Neuronal stem cell (in vitro differentiated cells): ENCODE data around the gene SKIDA1.

ENCODE experiments used
- DNase-seq: peaks from one replicate; pipeline ENCODE4 v3.0.0-alpha.2; 2013; ENCODE audit warnings: low spot score
- H2AFZ ChIP-seq: one replicate; pipeline ENCODE4 v1.6.1; 2013; ENCODE audit warnings: mild to moderate bottlenecking, low read length, inconsistent platforms
- H2AK5ac ChIP-seq: 2 replicates; pipeline ENCODE4 v1.6.1; 2013; ENCODE audit warnings: low read depth, mild to moderate bottlenecking, inconsistent platforms, low read length, moderate library complexity, mixed read lengths
- H2BK120ac ChIP-seq: 2 replicates; pipeline ENCODE4 v1.6.1; 2013; ENCODE audit warnings: low read depth, mild to moderate bottlenecking, inconsistent platforms, low read length, moderate library complexity, mixed read lengths
- H2BK12ac ChIP-seq: one replicate; pipeline ENCODE4 v1.6.1; 2013; ENCODE audit warnings: low read length, inconsistent platforms
- H2BK15ac ChIP-seq: 2 replicates; pipeline ENCODE4 v1.6.1; 2013; ENCODE audit warnings: mild to moderate bottlenecking, low read length, inconsistent platforms, mixed read lengths
- H2BK5ac ChIP-seq: one replicate; pipeline ENCODE4 v1.6.1; 2013; ENCODE audit warnings: inconsistent platforms, mild to moderate bottlenecking, low read length, moderate library complexity
- H3K14ac ChIP-seq: one replicate; pipeline ENCODE4 v1.6.1; 2013; ENCODE audit warnings: low read length, inconsistent platforms
- H3K18ac ChIP-seq: 2 replicates; pipeline ENCODE4 v1.6.1; 2013; ENCODE audit warnings: low read length, inconsistent platforms
- H3K23ac ChIP-seq: 2 replicates; pipeline ENCODE4 v1.6.1; 2013; ENCODE audit warnings: low read depth, mild to moderate bottlenecking, mixed read lengths, low read length, inconsistent platforms; ENCODE audit not compliant: poor library complexity
- H3K27ac ChIP-seq: replicated peaks from 3 replicates; pipeline ENCODE4 v1.5.1; 2013; ENCODE audit warnings: low read length, inconsistent platforms
- H3K27me3 ChIP-seq, 3 experiments: 2 replicates each; pipeline ENCODE4 v1.6.1; 2013; ENCODE audit warnings: low read length in 3 of 3, mild to moderate bottlenecking in 2 of 3, inconsistent platforms in 1 of 3, low read depth in 1 of 3, mixed read lengths in 1 of 3, moderate library complexity in 1 of 3; ENCODE audit not compliant: control insufficient read depth in 3 of 3, insufficient read depth in 3 of 3
- H3K36me3 ChIP-seq, 2 donors: replicated peaks in 1 of 2; 2 replicates each; pipeline ENCODE4 v1.6.1; 2013; ENCODE audit warnings: low read length in 2 of 2; ENCODE audit not compliant: control insufficient read depth in 2 of 2, insufficient read depth in 2 of 2
- H3K4ac ChIP-seq: 2 replicates; pipeline ENCODE4 v1.6.1; 2013; ENCODE audit warnings: inconsistent platforms, mild to moderate bottlenecking, low read length, moderate library complexity
- H3K4me1 ChIP-seq, 2 donors: 1 replicate in 1 of 2; 2 replicates in 1 of 2; pipeline ENCODE4 v1.6.1; 2013; ENCODE audit warnings: low read length in 2 of 2, low read depth in 1 of 2; ENCODE audit not compliant: control insufficient read depth in 2 of 2, insufficient read depth in 1 of 2
- H3K4me2 ChIP-seq: one replicate; pipeline ENCODE4 v1.6.1; 2013; ENCODE audit warnings: mild to moderate bottlenecking, low read length, inconsistent platforms; ENCODE audit not compliant: insufficient read depth, poor library complexity, severe bottlenecking
- H3K4me3 ChIP-seq, 2 donors: 2 replicates each; pipeline ENCODE4 v1.5.1; 2013; ENCODE audit warnings: low read length in 2 of 2, mild to moderate bottlenecking in 2 of 2, inconsistent platforms in 1 of 2, moderate library complexity in 1 of 2
- H3K79me1 ChIP-seq: one replicate; pipeline ENCODE4 v1.6.1; 2013; ENCODE audit warnings: low read depth, mild to moderate bottlenecking, inconsistent platforms, low read length, moderate library complexity
- H3K9ac ChIP-seq: one replicate; pipeline ENCODE4 v1.6.1; 2013; ENCODE audit warnings: mild to moderate bottlenecking, low read depth, low read length, inconsistent platforms; ENCODE audit not compliant: poor library complexity
- H3K9me3 ChIP-seq, 2 donors: replicated peaks in 1 of 2; 2 replicates each; pipeline versions ENCODE3 to v1.6.1; 2013; ENCODE audit warnings: low read length in 2 of 2, mild to moderate bottlenecking in 2 of 2, inconsistent platforms in 1 of 2, low read depth in 1 of 2, mixed read lengths in 1 of 2, moderate library complexity in 1 of 2; ENCODE audit not compliant: control insufficient read depth in 2 of 2, insufficient read depth in 1 of 2
- H4K8ac ChIP-seq: one replicate; pipeline ENCODE4 v1.6.1; 2013; ENCODE audit warnings: low read depth, mild to moderate bottlenecking, inconsistent platforms, low read length, moderate library complexity
- H4K91ac ChIP-seq: one replicate; pipeline ENCODE4 v1.6.1; 2013; ENCODE audit warnings: low read length, low read depth, mild to moderate bottlenecking, inconsistent platforms; ENCODE audit not compliant: poor library complexity
- WGBS, 2 donors: extraction: QIAGEN DNeasy Blood & Tissue Kit; methylation state at CpG; one replicate each; pipeline ENCODE4 v1.1.7; 2013; ENCODE audit warnings: missing lambda C conversion rate in 2 of 2, mixed read lengths in 1 of 2; ENCODE audit not compliant: insufficient read length in 2 of 2, insufficient replicate concordance in 1 of 2; ENCODE audit errors: extremely low coverage in 2 of 2; 5-methylcytosine and 5-hydroxymethylcytosine counted together

SKIDA1 gene

GRCh38 chr10:21524131-21524525 is 1.4 kb downstream of the SKIDA1 start:
- Histone ChIP-seq H2AFZ (no peak overlapping the region), H2BK12ac (no peak overlapping the region), H4K8ac (no peak overlapping the region), H3K79me1 (no peaks in the 10 kb centered on the region), H4K91ac (no peak overlapping the region), H3K18ac (no peak overlapping the region), H3K9ac (no peak overlapping the region), H3K27ac (peak overlapping the region; percentile 100), H3K27me3 (no peaks in the 10 kb centered on the region), H3K9me3 (no peaks in the 10 kb centered on the region), H3K4me2 (peak overlapping the region; percentile 84), H2BK15ac (no peak overlapping the region), H3K23ac (no peak overlapping the region), H3K14ac (no peak overlapping the region), H2BK5ac (no peak overlapping the region), H3K36me3 (peaks cover 0 to 7% of the 10 kb centered on the region in 2 donors), H2AK5ac (no peak overlapping the region), H3K4ac (no peak overlapping the region), H3K4me1 (peaks cover 6 to 30% of the 10 kb centered on the region in 2 donors), H2BK120ac (no peak overlapping the region), H3K4me3 (peak overlapping the region in 1 of 2 donors; percentile 60)
- no CpG with 5 or more reads among the region's 7 CpGs for WGBS, 2 donors
- DNase-seq: no peak

GRCh38 chr10:21523557-21524008 is 1.9 kb downstream of the SKIDA1 start:
- Histone ChIP-seq H3K79me1 (no peaks in the 10 kb centered on the region), H3K4me2 (no peak overlapping the region), H2BK15ac (no peak overlapping the region), H3K36me3 (peaks cover 0 to 7% of the 10 kb centered on the region in 2 donors), H2BK5ac (no peak overlapping the region), H3K18ac (peak overlapping the region; percentile 21), H3K27me3 (no peaks in the 10 kb centered on the region), H3K4me3 (peak overlapping the region in 1 of 2 donors; percentile 60), H4K91ac (no peak overlapping the region), H3K9me3 (no peaks in the 10 kb centered on the region), H3K14ac (no peak overlapping the region), H3K9ac (no peak overlapping the region), H3K27ac (peak overlapping the region; percentile 83), H2AK5ac (no peak overlapping the region), H4K8ac (no peak overlapping the region), H3K4me1 (peaks cover 6 to 30% of the 10 kb centered on the region in 2 donors), H3K23ac (no peak overlapping the region), H2AFZ (no peak overlapping the region), H2BK120ac (no peak overlapping the region), H2BK12ac (no peak overlapping the region), H3K4ac (no peak overlapping the region)
- WGBS, 2 donors: no CpG with 5 or more reads among the region's 3 CpGs
- no peak for DNase-seq

- Histone ChIP-seq H3K4ac (no peak overlapping the region), H2BK12ac (no peak overlapping the region), H3K4me1 (peaks cover 6 to 30% of the 10 kb centered on the region in 2 donors), H3K27ac (peak overlapping the region; percentile 83), H2BK120ac (no peak overlapping the region), H3K9ac (no peak overlapping the region), H3K36me3 (peaks cover 0 to 3% of the 10 kb centered on the region in 2 donors), H3K23ac (no peak overlapping the region), H3K18ac (no peak overlapping the region), H4K91ac (no peak overlapping the region), H3K79me1 (no peaks in the 10 kb centered on the region), H3K14ac (no peak overlapping the region), H3K4me3 (peak overlapping the region in 1 of 2 donors; percentile 60), H2BK15ac (no peak overlapping the region), H2BK5ac (no peak overlapping the region), H3K27me3 (no peaks in the 10 kb centered on the region), H3K9me3 (no peaks in the 10 kb centered on the region), H3K4me2 (peak overlapping the region; percentile 12), H2AFZ (no peak overlapping the region), H4K8ac (no peak overlapping the region), H2AK5ac (no peak overlapping the region)
- DNase-seq: no peak
- no CpG with 5 or more reads among the region's 1 CpG for WGBS, 2 donors
Observed at GRCh38 chr10:21522631-21523406, 2.7 kb downstream of the SKIDA1 start.

- no peak overlapping the region for H3K14ac ChIP-seq
- no peak overlapping the region for H3K4me2 ChIP-seq
- H3K4me1 ChIP-seq: peaks cover 6 to 30% of the 10 kb centered on the region in 2 donors
- peak overlapping the region; percentile 78 for H3K27ac ChIP-seq
- H3K79me1 ChIP-seq: no peaks in the 10 kb centered on the region
- H2AK5ac ChIP-seq: no peak overlapping the region
- DNase-seq: no peak
- H3K27me3 ChIP-seq: no peaks in the 10 kb centered on the region
- no peak overlapping the region for H4K91ac ChIP-seq
- no peak overlapping the region for H2BK15ac ChIP-seq
- H3K4me3 ChIP-seq: peak overlapping the region in 1 of 2 donors; percentile 16
- WGBS, 2 donors: no CpG with 5 or more reads among the region's 4 CpGs
- H2BK120ac ChIP-seq: no peak overlapping the region
- H2AFZ ChIP-seq: no peak overlapping the region
- no peaks in the 10 kb centered on the region for H3K9me3 ChIP-seq
- no peak overlapping the region for H3K9ac ChIP-seq
- H3K23ac ChIP-seq: no peak overlapping the region
- H2BK5ac ChIP-seq: no peak overlapping the region
- H2BK12ac ChIP-seq: no peak overlapping the region
- H3K18ac ChIP-seq: no peak overlapping the region
- H4K8ac ChIP-seq: no peak overlapping the region
- H3K4ac ChIP-seq: no peak overlapping the region
- H3K36me3 ChIP-seq: no peaks in the 10 kb centered on the region
Observed at GRCh38 chr10:21521751-21522533, 3.5 kb downstream of the SKIDA1 start.
